Measurements from ENCODE around the gene SLC6A13. TPM values are rescaled to one million over a fixed set of nuclear protein-coding genes. Genes with fewer than 3 reads are reported as not detected.
"Not testable (repeated sequence)": the region's sequence is repeated elsewhere in the genome, so short reads cannot be mapped to it uniquely, and the experiment has no call there.

Gene SLC6A13
- total RNA-seq, 4 donors from 2014 or later: not detected

DNA sequence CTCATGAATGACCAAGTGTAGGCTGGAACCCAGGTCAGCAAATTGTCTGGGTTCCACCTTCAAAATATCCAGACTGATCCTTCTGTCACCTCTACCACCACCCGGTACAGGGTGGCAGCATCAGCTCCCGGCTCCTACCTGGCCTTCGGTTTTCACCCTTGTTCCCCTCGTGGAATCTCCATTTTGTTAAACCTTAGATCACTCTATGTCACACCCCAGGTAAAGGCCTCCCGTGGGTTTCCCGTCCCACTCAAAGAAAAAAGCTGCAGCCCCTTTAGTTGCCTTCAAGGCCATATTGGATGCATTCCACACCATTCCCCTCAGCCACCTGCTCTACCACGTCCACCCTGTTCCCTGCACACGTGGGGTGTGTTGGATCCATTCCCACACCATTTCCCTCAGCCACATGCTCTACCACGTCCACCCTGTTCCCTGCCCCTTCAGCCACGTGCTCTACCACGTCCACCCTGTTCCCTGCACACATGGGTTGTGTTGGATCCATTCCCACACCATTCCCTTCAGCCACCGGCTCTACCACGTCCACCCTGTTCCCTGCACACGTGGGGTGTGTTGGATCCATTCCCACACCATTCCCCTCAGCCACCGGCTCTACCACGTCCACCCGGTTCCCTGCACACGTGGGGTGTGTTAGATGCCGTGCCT lies 23.8 kb downstream of the SLC6A13 start:
- intact Hi-C loops (cut with DNase I): no loop called here
- Histone ChIP-seq H3K27me3 (peaks cover 0 to 16% (median 0%) of the 10 kb centered on the region in 4 donors), H3K4me3 (no peak overlapping the region), H3K36me3 (peaks cover 0 to 4% (median 0%) of the 10 kb centered on the region in 4 donors), H3K27ac (replicated peaks in 1 of 4) (no peak overlapping the region), H3K4me1 (no peaks in the 10 kb centered on the region), H3K9me3 (peaks cover 0 to 17% (median 10%) of the 10 kb centered on the region in 4 donors)
- TF ChIP-seq EP300 (IDR thresholded peaks at IDR 0.05) (no peak), POLR2A (IDR thresholded peaks at IDR 0.05; ENCODE audit: low read depth) (no peak), POLR2AphosphoS5 (IDR thresholded peaks at IDR 0.05) (no peak)
- TF ChIP-seq, protein P1, sequence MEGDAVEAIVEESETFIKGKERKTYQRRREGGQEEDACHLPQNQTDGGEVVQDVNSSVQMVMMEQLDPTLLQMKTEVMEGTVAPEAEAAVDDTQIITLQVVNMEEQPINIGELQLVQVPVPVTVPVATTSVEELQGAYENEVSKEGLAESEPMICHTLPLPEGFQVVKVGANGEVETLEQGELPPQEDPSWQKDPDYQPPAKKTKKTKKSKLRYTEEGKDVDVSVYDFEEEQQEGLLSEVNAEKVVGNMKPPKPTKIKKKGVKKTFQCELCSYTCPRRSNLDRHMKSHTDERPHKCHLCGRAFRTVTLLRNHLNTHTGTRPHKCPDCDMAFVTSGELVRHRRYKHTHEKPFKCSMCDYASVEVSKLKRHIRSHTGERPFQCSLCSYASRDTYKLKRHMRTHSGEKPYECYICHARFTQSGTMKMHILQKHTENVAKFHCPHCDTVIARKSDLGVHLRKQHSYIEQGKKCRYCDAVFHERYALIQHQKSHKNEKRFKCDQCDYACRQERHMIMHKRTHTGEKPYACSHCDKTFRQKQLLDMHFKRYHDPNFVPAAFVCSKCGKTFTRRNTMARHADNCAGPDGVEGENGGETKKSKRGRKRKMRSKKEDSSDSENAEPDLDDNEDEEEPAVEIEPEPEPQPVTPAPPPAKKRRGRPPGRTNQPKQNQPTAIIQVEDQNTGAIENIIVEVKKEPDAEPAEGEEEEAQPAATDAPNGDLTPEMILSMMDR (IDR thresholded peaks at IDR 0.05): no peak
- 81% methylated on average over 19 of the region's 19 CpGs for WGBS
- DNase-seq (ENCODE audit: extremely low spot score): peak; percentile 66

DNA sequence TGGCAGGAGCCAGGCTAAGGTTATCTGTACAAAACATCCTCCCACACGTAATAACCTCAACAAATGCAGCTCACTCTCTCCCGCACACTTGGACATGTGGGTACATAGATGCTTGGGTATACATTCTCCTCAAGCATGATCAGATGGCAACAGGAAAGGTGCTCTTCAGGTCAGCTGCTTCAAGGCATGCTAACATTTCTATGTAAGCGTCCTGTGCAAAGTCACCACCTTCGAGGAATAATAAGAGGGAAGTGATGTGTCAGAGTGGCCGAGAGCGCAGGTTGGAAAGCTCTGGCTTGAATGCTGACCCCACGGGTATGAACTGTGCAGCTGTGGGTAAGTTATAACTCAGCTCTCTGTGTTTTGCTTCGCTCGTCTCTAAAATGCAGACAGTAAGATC lies 24.5 kb downstream of the SLC6A13 start:
- no peak for TF ChIP-seq EP300 (IDR thresholded peaks at IDR 0.05)
- TF ChIP-seq POLR2A (IDR thresholded peaks at IDR 0.05; ENCODE audit: low read depth): no peak
- TF ChIP-seq, protein P1 (IDR thresholded peaks at IDR 0.05): no peak
- TF ChIP-seq POLR2AphosphoS5 (IDR thresholded peaks at IDR 0.05): no peak
- intact Hi-C loops (cut with DNase I): no loop called here
- Histone ChIP-seq H3K27ac (replicated peaks in 1 of 4) (no peak overlapping the region), H3K27me3 (peaks cover 0 to 23% (median 0%) of the 10 kb centered on the region in 4 donors), H3K36me3 (peaks cover 0 to 4% (median 0%) of the 10 kb centered on the region in 4 donors), H3K4me3 (no peak overlapping the region), H3K4me1 (no peaks in the 10 kb centered on the region), H3K9me3 (peaks cover 0 to 17% (median 10%) of the 10 kb centered on the region in 4 donors)
- 85% methylated on average over 9 of the region's 9 CpGs for WGBS
- DNase-seq (ENCODE audit: extremely low spot score): peak; percentile 53

DNA sequence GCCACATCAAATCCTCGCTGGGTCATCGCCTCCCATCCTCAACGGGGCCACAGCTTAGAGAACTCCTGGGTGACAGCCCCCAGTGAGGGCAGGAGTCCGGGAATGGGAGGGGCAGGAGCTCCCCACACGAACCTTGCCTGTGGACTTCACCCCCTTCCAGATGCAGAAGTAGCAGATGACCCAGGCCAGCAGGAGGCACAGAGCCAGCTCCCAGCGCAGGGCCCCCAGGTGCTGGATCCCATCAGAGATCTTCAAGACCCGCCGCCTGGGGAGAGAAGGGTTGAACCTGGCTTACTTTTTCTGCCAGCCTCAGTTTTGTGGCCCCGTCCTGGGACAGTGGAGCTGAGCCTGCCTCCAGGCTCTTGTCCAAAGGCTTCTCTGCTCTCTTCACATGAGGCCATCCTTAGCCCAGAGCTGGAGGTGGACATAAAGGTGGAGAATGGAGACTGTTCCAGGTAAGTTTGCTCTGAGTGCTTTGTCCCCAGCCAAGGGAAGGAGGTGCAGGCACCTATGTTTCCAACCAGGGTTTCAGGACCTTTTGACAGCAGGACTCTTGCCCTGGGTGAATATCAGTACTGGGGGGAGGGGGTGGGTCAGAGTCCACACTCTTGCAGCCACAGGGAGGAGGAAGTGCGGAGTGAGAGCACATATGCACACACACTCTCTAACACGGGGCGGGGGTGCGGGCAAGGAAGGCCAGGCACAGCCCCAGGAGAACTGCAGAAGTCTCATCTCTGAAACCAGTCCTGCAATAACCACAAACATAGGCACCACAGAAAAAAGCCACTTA lies 25.4 kb downstream of the SLC6A13 start:
- H3K27me3 ChIP-seq: peaks cover 0 to 32% (median 0%) of the 10 kb centered on the region in 4 donors
- peak; percentile 50 for DNase-seq (ENCODE audit: extremely low spot score)
- H3K4me3 ChIP-seq: no peak overlapping the region
- TF ChIP-seq POLR2A (IDR thresholded peaks at IDR 0.05; ENCODE audit: low read depth): no peak
- TF ChIP-seq, protein P1 (IDR thresholded peaks at IDR 0.05): no peak
- TF ChIP-seq EP300 (IDR thresholded peaks at IDR 0.05): no peak
- TF ChIP-seq POLR2AphosphoS5 (IDR thresholded peaks at IDR 0.05): no peak
- intact Hi-C loops (cut with DNase I): no loop called here
- H3K4me1 ChIP-seq: no peaks in the 10 kb centered on the region
- WGBS: 77% methylated on average over 7 of the region's 13 CpGs
- H3K9me3 ChIP-seq: peaks cover 0 to 17% (median 10%) of the 10 kb centered on the region in 4 donors
- H3K36me3 ChIP-seq: peaks cover 0 to 4% (median 0%) of the 10 kb centered on the region in 4 donors
- H3K27ac ChIP-seq (replicated peaks in 1 of 4): no peak overlapping the region

DNA sequence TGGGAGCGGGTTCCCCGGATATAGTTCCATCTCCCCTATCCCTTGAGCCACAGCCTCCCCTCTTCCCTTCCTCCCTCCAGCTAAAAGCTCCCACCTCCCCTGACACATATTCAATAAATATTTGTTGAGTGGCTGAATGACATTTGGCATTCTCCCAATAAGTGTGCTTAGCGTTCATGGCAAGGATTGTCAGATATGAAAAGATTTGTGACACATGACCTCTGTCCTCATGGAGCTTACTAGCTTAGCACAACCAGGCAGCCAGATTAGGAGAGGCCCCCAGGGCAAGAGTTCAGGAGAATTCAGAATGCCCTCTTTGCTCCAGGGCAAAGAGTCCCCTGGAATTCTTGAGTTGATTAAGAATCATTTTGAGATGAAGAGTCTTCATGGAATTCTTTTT lies 26.2 kb downstream of the SLC6A13 start:
- Histone ChIP-seq H3K9me3 (peaks cover 0 to 17% (median 10%) of the 10 kb centered on the region in 4 donors), H3K4me3 (no peak overlapping the region), H3K36me3 (peaks cover 0 to 4% (median 0%) of the 10 kb centered on the region in 4 donors), H3K27ac (replicated peaks in 1 of 4) (no peak overlapping the region), H3K4me1 (no peaks in the 10 kb centered on the region), H3K27me3 (peaks cover 0 to 33% (median 0%) of the 10 kb centered on the region in 4 donors)
- no peak for TF ChIP-seq POLR2AphosphoS5 (IDR thresholded peaks at IDR 0.05)
- TF ChIP-seq POLR2A (IDR thresholded peaks at IDR 0.05; ENCODE audit: low read depth): no peak
- TF ChIP-seq, protein P1 (IDR thresholded peaks at IDR 0.05): no peak
- no peak for TF ChIP-seq EP300 (IDR thresholded peaks at IDR 0.05)
- intact Hi-C loops (cut with DNase I): no loop called here
- 82% methylated on average over 3 of the region's 3 CpGs for WGBS
- no peak for DNase-seq (ENCODE audit: extremely low spot score)

DNA sequence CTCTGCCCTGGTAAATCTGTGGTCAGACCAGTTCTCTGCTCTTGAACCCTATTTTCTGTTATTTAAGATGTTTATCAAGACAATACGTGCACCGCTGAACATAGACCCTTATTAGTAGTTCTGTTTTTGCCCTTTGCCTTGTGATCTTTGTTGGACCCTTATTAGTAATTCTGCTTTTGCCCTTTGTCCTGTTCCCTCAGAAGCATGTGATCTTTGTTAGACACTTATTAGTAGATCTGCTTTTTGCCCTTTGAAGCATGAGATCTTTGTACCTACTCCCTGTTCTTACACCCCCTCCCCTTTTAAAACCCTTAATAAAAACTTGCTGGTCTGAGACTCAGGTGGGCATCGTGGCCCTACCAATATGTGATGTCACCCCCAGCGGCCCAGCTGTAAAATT lies 26.7 kb downstream of the SLC6A13 start:
- DNase-seq (ENCODE audit: extremely low spot score); H3K4me3 ChIP-seq; H3K4me1 ChIP-seq; intact Hi-C loops (cut with DNase I); H3K36me3 ChIP-seq; H3K27ac ChIP-seq (replicated peaks in 1 of 4): not testable (repeated sequence)
- 87% methylated on average over 4 of the region's 4 CpGs for WGBS
- Histone ChIP-seq H3K9me3 (peaks cover 0 to 17% (median 10%) of the 10 kb centered on the region in 4 donors), H3K27me3 (peaks cover 0 to 30% (median 0%) of the 10 kb centered on the region in 4 donors)
